Left cardiac atrium (tissue), 4 donors: ENCODE results near the gene VPS51. TPM values are rescaled to one million over a fixed set of nuclear protein-coding genes. Genes with fewer than 3 reads are reported as not detected.
A peak's percentile ranks its signal among the peaks of the same experiment; 100 is the strongest.

Experiments
- ATAC-seq, 2 donors: fragments of 200-7000 bp; cut with Tn5 transposase; one replicate each; pipeline ENCODE4 v1.9.1; 2020; ENCODE audit warnings: mild to moderate bottlenecking in 2 of 2, moderate library complexity in 2 of 2
- DNase-seq: peaks from one replicate; pipeline ENCODE4 v3.0.0-alpha.2; 2020
- intact Hi-C, 2 donors: fragments of 100-400 bp; cut with DNase I; formaldehyde crosslinking; loops; one replicate each; pipeline versions ENCODE4 v1.14.1 to v1.15.1; 2022 to 2023
- total RNA-seq, 2 donors: library from RNA; stranded (reverse); fragmentation: NEBNext Ultra II Directional; extraction: Animal tissue kit (Norgen Biotek cat#: 25700); gene quantifications; one replicate each; pipeline ENCODE4 v1.2.1, GENCODE V29; 2021
- donor health status: DM: no; HTN: yes; CAD: no.
- donor health status: DM: no; HTN: yes; CAD: no; lungs with severe emphysema.
- donor health status: DM: yes; HTN: yes; CAD: no.
- donor health status: Dilated cardiomyopathy.

VPS51 gene
- total RNA-seq, 2 donors from 2014 or later, result 52.7 to 70.1 TPM

- intact Hi-C loops, result no loop called here
- DNase-seq (no peak), ATAC-seq (no peak)
Measured at GRCh38 chr11:65100674-65101350, 4.8 kb downstream of the VPS51 start.

- ATAC-seq, result peak; percentile 65 to 70
- no peak for DNase-seq
- intact Hi-C loops, result no loop called here
Measured at GRCh38 chr11:65102142-65103095, 6.4 kb downstream of the VPS51 start.

- no peak for DNase-seq
- intact Hi-C loops, result no loop called here
- no peak for ATAC-seq
Measured at GRCh38 chr11:65103476-65103875, 7.5 kb downstream of the VPS51 start.

GRCh38 chr11:65104628-65105027 is 8.6 kb downstream of the VPS51 start:
- ATAC-seq, result peak in 1 of 2 donors; percentile 51
- DNase-seq, result no peak
- intact Hi-C loops, result no loop called here

- DNase-seq, result no peak
- intact Hi-C loops, result no loop called here
- ATAC-seq, result no peak
Measured at GRCh38 chr11:65107078-65107477, 11.1 kb downstream of the VPS51 start.

- ATAC-seq, result no peak
Measured at GRCh38 chr11:65107751-65108468, 11.9 kb downstream of the VPS51 start.

GRCh38 chr11:65108469-65109123 is 12.6 kb downstream of the VPS51 start:
- intact Hi-C loops, result no loop called here
- ATAC-seq, result no peak
- DNase-seq, result no peak

More at GRCh38 chr11:65107751-65108468, 11.9 kb downstream of the VPS51 start:
- DNase-seq, result no peak
- intact Hi-C loops, result no loop called here

GRCh38 chr11:65109231-65110198 is 13.5 kb downstream of the VPS51 start:
- ATAC-seq (no peak), DNase-seq (no peak)
- intact Hi-C loops, result no loop called here

- ATAC-seq (peak; percentile 31 to 41), DNase-seq (peak; percentile 85)
- intact Hi-C loops, result no loop called here
Measured at GRCh38 chr11:65110354-65110861, 14.4 kb downstream of the VPS51 start.

- no peak for DNase-seq
- no peak for ATAC-seq
- intact Hi-C loops, result no loop called here
Measured at GRCh38 chr11:65111159-65111743, 15.2 kb downstream of the VPS51 start.

GRCh38 chr11:65111744-65112545 is 15.9 kb downstream of the VPS51 start, which contains the start of gene TM7SF2:
TSS of gene TM7SF2 (plus strand) at chr11:65111872. CDS start at chr11:65112016, 144 bp downstream.
- intact Hi-C loops, result no loop called here
- ATAC-seq, result peak; percentile 89 to 93
- peak; percentile 98 for DNase-seq

GRCh38 chr11:65112546-65113360 is 16.7 kb downstream of the VPS51 start:
- no peak for DNase-seq
- intact Hi-C loops, result no loop called here
- ATAC-seq, result peak; percentile 63 to 65

GRCh38 chr11:65113361-65113756 is 17.3 kb downstream of the VPS51 start:
- intact Hi-C loops, result no loop called here
- DNase-seq, result no peak
- ATAC-seq, result no peak

- intact Hi-C loops, result no loop called here
- DNase-seq, result no peak
- ATAC-seq, result no peak
Measured at GRCh38 chr11:65113839-65114238, 17.8 kb downstream of the VPS51 start.

- DNase-seq (no peak), ATAC-seq (no peak)
- intact Hi-C loops, result loop anchor here in 1 of 2 donors (5.0 kb wide), 1 partner anchor 102 kb away; the partner anchor contains the start of gene ARL2
Measured at GRCh38 chr11:65114538-65115171, 18.6 kb downstream of the VPS51 start.
